WTC11 (cell line): ENCODE data around the gene HPCAL1.

Experiments
- ARID4B ChIP-seq: sonication (generic); formaldehyde crosslinking; IDR thresholded peaks from 2 replicates; pipeline ENCODE4 v1.8.0; 2023; ENCODE audit warnings: missing genetic modification reagents, mild to moderate bottlenecking, borderline replicate concordance
- ESRRA ChIP-seq: sonication (generic); formaldehyde crosslinking; IDR thresholded peaks from 2 replicates; pipeline ENCODE4 v1.8.1; 2022; ENCODE audit warnings: mild to moderate bottlenecking, missing genetic modification reagents, borderline replicate concordance
- SP1 ChIP-seq: sonication (generic); formaldehyde crosslinking; conservative IDR thresholded peaks from 2 replicates; pipeline ENCODE4 v1.8.1; 2022; ENCODE audit warnings: missing genetic modification reagents
- ZNF138 ChIP-seq: sonication (generic); formaldehyde crosslinking; conservative IDR thresholded peaks from 2 replicates; pipeline ENCODE4 v1.8.1; 2022; ENCODE audit warnings: mild to moderate bottlenecking, moderate library complexity, missing genetic modification reagents
- TF ChIP-seq, protein P1 (sequence below): fragments of 200-600 bp; IDR thresholded peaks from 2 replicates; pipeline ENCODE4 v1.8.0; 2022; ENCODE audit warnings: antibody characterized with exemption
- TF ChIP-seq, protein P2 (sequence below): sonication (generic); formaldehyde crosslinking; IDR thresholded peaks from 2 replicates; pipeline ENCODE4 v1.8.0; 2022; ENCODE audit warnings: missing genetic modification reagents
- TF ChIP-seq, protein P3 (sequence below): sonication (generic); formaldehyde crosslinking; IDR thresholded peaks from 2 replicates; pipeline ENCODE4 v1.8.1; 2023; ENCODE audit warnings: mild to moderate bottlenecking, missing genetic modification reagents, moderate library complexity

DNA sequence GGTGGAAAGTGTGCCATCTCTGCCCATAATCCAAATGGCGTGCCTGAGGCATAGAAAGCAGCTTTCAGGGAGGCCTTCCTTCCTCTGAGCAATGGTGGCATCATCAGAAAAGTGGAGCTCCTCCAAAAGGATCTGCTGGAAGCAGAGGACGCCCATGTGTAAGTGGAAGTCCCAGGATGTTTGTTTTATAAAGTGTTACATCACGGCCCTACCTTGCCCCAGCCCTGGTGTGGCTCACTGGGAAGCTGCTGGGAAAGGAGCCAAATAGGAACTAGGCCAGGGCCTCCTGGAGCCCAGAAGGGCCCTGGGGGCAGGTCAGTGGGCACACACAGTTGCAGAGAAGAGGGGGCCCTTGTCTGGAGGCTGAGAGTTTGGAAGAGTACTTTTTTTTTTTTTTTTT, 149.6 kb downstream of the HPCAL1 start:
- TF ChIP-seq ZNF138 (CRISPR knock-in tag), result no peak
- no peak for TF ChIP-seq ARID4B (CRISPR knock-in tag)
- TF ChIP-seq, protein P1, sequence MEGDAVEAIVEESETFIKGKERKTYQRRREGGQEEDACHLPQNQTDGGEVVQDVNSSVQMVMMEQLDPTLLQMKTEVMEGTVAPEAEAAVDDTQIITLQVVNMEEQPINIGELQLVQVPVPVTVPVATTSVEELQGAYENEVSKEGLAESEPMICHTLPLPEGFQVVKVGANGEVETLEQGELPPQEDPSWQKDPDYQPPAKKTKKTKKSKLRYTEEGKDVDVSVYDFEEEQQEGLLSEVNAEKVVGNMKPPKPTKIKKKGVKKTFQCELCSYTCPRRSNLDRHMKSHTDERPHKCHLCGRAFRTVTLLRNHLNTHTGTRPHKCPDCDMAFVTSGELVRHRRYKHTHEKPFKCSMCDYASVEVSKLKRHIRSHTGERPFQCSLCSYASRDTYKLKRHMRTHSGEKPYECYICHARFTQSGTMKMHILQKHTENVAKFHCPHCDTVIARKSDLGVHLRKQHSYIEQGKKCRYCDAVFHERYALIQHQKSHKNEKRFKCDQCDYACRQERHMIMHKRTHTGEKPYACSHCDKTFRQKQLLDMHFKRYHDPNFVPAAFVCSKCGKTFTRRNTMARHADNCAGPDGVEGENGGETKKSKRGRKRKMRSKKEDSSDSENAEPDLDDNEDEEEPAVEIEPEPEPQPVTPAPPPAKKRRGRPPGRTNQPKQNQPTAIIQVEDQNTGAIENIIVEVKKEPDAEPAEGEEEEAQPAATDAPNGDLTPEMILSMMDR, result no peak
- TF ChIP-seq, protein P2, sequence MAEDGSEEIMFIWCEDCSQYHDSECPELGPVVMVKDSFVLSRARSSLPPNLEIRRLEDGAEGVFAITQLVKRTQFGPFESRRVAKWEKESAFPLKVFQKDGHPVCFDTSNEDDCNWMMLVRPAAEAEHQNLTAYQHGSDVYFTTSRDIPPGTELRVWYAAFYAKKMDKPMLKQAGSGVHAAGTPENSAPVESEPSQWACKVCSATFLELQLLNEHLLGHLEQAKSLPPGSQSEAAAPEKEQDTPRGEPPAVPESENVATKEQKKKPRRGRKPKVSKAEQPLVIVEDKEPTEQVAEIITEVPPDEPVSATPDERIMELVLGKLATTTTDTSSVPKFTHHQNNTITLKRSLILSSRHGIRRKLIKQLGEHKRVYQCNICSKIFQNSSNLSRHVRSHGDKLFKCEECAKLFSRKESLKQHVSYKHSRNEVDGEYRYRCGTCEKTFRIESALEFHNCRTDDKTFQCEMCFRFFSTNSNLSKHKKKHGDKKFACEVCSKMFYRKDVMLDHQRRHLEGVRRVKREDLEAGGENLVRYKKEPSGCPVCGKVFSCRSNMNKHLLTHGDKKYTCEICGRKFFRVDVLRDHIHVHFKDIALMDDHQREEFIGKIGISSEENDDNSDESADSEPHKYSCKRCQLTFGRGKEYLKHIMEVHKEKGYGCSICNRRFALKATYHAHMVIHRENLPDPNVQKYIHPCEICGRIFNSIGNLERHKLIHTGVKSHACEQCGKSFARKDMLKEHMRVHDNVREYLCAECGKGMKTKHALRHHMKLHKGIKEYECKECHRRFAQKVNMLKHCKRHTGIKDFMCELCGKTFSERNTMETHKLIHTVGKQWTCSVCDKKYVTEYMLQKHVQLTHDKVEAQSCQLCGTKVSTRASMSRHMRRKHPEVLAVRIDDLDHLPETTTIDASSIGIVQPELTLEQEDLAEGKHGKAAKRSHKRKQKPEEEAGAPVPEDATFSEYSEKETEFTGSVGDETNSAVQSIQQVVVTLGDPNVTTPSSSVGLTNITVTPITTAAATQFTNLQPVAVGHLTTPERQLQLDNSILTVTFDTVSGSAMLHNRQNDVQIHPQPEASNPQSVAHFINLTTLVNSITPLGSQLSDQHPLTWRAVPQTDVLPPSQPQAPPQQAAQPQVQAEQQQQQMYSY (CRISPR knock-in tag), result no peak
- no peak for TF ChIP-seq ESRRA (CRISPR knock-in tag)
- TF ChIP-seq, protein P3, sequence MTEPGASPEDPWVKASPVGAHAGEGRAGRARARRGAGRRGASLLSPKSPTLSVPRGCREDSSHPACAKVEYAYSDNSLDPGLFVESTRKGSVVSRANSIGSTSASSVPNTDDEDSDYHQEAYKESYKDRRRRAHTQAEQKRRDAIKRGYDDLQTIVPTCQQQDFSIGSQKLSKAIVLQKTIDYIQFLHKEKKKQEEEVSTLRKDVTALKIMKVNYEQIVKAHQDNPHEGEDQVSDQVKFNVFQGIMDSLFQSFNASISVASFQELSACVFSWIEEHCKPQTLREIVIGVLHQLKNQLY, result no peak
- no peak for TF ChIP-seq SP1 (CRISPR knock-in tag)
